GM12878 (cell line): ENCODE data around the gene EYS. TPM values are rescaled to one million over a fixed set of nuclear protein-coding genes. Genes with fewer than 3 reads are reported as not detected.

Source experiments
- ATAC-seq: fragments of 200-7000 bp; cut with Tn5 transposase; 3 replicates; pipeline ENCODE4 v1.9.1; 2020; ENCODE audit warnings: mild to moderate bottlenecking, moderate library complexity
- BruUV-seq: library from RNA; stranded (reverse); fragments of 400-500 nt; replicated peaks from 2 replicates; lab custom pipeline; 2021; lab: Mats Ljungman, UMichigan
- CTCF ChIA-PET: fragments of 300-600 bp; sonication (Branson Sonifier 250); formaldehyde crosslinking; extraction: SDS; loops from one replicate; lab custom pipeline; 2021; ENCODE audit warnings: inconsistent platforms; lab: Yijun Ruan, JAX
- POLR2A ChIA-PET: fragments of 350-600 bp; formaldehyde crosslinking; extraction: SDS; loops from one replicate; lab custom pipeline; 2021; ENCODE audit warnings: inconsistent platforms; lab: Charles Lee
- RAD21 ChIA-PET: fragments of 300-600 bp; sonication (Branson Sonifier 250); formaldehyde crosslinking; loops from one replicate; lab custom pipeline; 2023; ENCODE audit warnings: antibody characterized with exemption; ENCODE audit not compliant: unreplicated experiment; lab: Charles Lee
- SMC1A ChIA-PET: fragments of 300-600 bp; sonication (Branson Sonifier 250); formaldehyde crosslinking; loops from one replicate; lab custom pipeline; 2023; ENCODE audit not compliant: unreplicated experiment, uncharacterized antibody; lab: Charles Lee
- DNase-seq: peaks from one replicate; pipeline ENCODE4 v3.0.0-alpha.2; 2011; ENCODE audit warnings: low read depth, low spot score
- FAIRE-seq: peaks from 3 replicates; lab custom pipeline; 2011; peaks lifted over from hg19 to GRCh38; lab: Jason Lieb, UNC
- H2AFZ ChIP-seq: 2 replicates; pipeline ENCODE4 v1.6.0; 2011; ENCODE audit warnings: low read depth, low read length, control low read depth; ENCODE audit not compliant: control insufficient read depth
- H3K27ac ChIP-seq: 2 replicates; pipeline ENCODE4 v1.5.1; 2011; ENCODE audit warnings: control low read depth; ENCODE audit not compliant: control insufficient read depth, insufficient read depth
- H3K27me3 ChIP-seq, 2 experiments: replicated peaks in 1 of 2; 2 replicates each; pipeline versions ENCODE4 v1.6.0 to v1.6.1; 2011; ENCODE audit warnings: low read length in 1 of 2; ENCODE audit not compliant: control insufficient read depth in 2 of 2, insufficient read depth in 2 of 2
- H3K36me3 ChIP-seq, 2 experiments: 2 replicates each; pipeline ENCODE4 v1.5.1; 2011; ENCODE audit warnings: low read length in 1 of 2; ENCODE audit not compliant: control insufficient read depth in 2 of 2, insufficient read depth in 2 of 2
- H3K4me1 ChIP-seq: 2 replicates; pipeline ENCODE4 v1.6.1; 2011; ENCODE audit warnings: mild to moderate bottlenecking, low read length, moderate library complexity, mixed read lengths; ENCODE audit not compliant: control insufficient read depth, insufficient read depth
- H3K4me2 ChIP-seq: 2 replicates; pipeline ENCODE4 v1.6.0; 2011; ENCODE audit warnings: control low read depth; ENCODE audit not compliant: control insufficient read depth, insufficient read depth
- H3K4me3 ChIP-seq: fragments of 200-600 bp; sonication (generic); 2 replicates; pipeline ENCODE4 v1.5.1; 2016
- H3K79me2 ChIP-seq: 2 replicates; pipeline ENCODE4 v1.6.0; 2011; ENCODE audit warnings: low read length; ENCODE audit not compliant: control insufficient read depth, insufficient read depth
- H3K9ac ChIP-seq: 2 replicates; pipeline ENCODE4 v1.8.0; 2011; ENCODE audit warnings: low read length, control low read depth, mixed read lengths; ENCODE audit not compliant: control insufficient read depth, insufficient read depth
- H3K9me3 ChIP-seq: replicated peaks from 3 replicates; pipeline ENCODE4 v1.5.1; 2011; ENCODE audit warnings: mild to moderate bottlenecking, low read length; ENCODE audit not compliant: control insufficient read depth, insufficient read depth
- H4K20me1 ChIP-seq: 2 replicates; pipeline ENCODE4 v1.6.0; 2011; ENCODE audit not compliant: control insufficient read depth, insufficient read depth
- ATF3 ChIP-seq: IDR thresholded peaks from 2 replicates; pipeline ENCODE4 v1.6.1; 2011; ENCODE audit warnings: low read depth, mild to moderate bottlenecking, low read length, moderate library complexity, borderline replicate concordance; ENCODE audit errors: extremely low read depth
- ATF7 ChIP-seq: fragments of 450-650 bp; IDR thresholded peaks from 2 replicates; pipeline ENCODE4 v1.6.1; 2016; ENCODE audit warnings: low read depth, mild to moderate bottlenecking
- BACH1 ChIP-seq: fragments of 450-650 bp; IDR thresholded peaks from 2 replicates; pipeline ENCODE4 v1.6.1; 2017; ENCODE audit warnings: mild to moderate bottlenecking, borderline replicate concordance
- BHLHE40 ChIP-seq, 2 experiments: fragments of 450-650 bp in 1 of 2; IDR thresholded peaks; 2 replicates each; pipeline ENCODE4 v1.6.1; 2011 to 2017; ENCODE audit warnings: low read depth in 2 of 2, borderline replicate concordance in 1 of 2, improper control_type of control experiment in 1 of 2, low read length in 1 of 2, mild to moderate bottlenecking in 1 of 2
- FOXM1 ChIP-seq: IDR thresholded peaks from 2 replicates; pipeline ENCODE4 v1.6.1; 2012; ENCODE audit warnings: low read depth, mild to moderate bottlenecking, inconsistent platforms, low read length, moderate library complexity
- HCFC1 ChIP-seq: fragments of 150-350 bp; IDR thresholded peaks from 2 replicates; pipeline ENCODE4 v1.6.1; 2014; ENCODE audit warnings: low read length
- KAT2A ChIP-seq: conservative IDR thresholded peaks from 2 replicates; pipeline ENCODE4 v1.6.1; 2011; ENCODE audit warnings: low read depth, low read length; ENCODE audit not compliant: control insufficient read depth
- NKRF ChIP-seq: fragments of 450-650 bp; conservative IDR thresholded peaks from 2 replicates; pipeline ENCODE4 v1.6.1; 2017; ENCODE audit warnings: mild to moderate bottlenecking, moderate library complexity
- PAX8 ChIP-seq: fragments of 450-650 bp; IDR thresholded peaks from 2 replicates; pipeline ENCODE4 v1.6.1; 2017; ENCODE audit warnings: mild to moderate bottlenecking, moderate library complexity
- RBBP5 ChIP-seq: fragments of 200-600 bp; sonication (generic); conservative IDR thresholded peaks from 2 replicates; pipeline ENCODE4 v1.6.1; 2016
- RCOR1 ChIP-seq: conservative IDR thresholded peaks from 2 replicates; pipeline ENCODE4 v1.6.1; 2012; ENCODE audit warnings: low read depth, low read length, improper control_type of control experiment
- RELA ChIP-seq: fragments of 450-650 bp; IDR thresholded peaks from 2 replicates; pipeline ENCODE4 v1.8.0; 2014; ENCODE audit warnings: borderline replicate concordance; ENCODE audit not compliant: partially characterized antibody
- REST ChIP-seq: IDR thresholded peaks from 2 replicates; pipeline ENCODE4 v1.6.1; 2012; ENCODE audit warnings: mild to moderate bottlenecking, low read depth, low read length
- SIX5 ChIP-seq: IDR thresholded peaks from 2 replicates; pipeline ENCODE4 v1.6.1; 2011; ENCODE audit warnings: mild to moderate bottlenecking, low read depth, low read length, moderate library complexity; ENCODE audit not compliant: severe bottlenecking
- SP1 ChIP-seq: IDR thresholded peaks from one replicate; pipeline ENCODE4 v1.6.1; 2011; ENCODE audit warnings: low read depth, low read length
- ZBTB11 ChIP-seq: fragments of 450-650 bp; formaldehyde crosslinking; IDR thresholded peaks from 2 replicates; pipeline ENCODE4 v1.5.0; 2022; ENCODE audit warnings: mild to moderate bottlenecking, missing genetic modification characterization
- WGBS: methylation state at CpG from one replicate; pipeline ENCODE4 v1.1.6; 2016; ENCODE audit warnings: low lambda C conversion rate; ENCODE audit not compliant: insufficient replicate concordance, insufficient coverage; ENCODE audit errors: missing lambda C conversion rate; 5-methylcytosine and 5-hydroxymethylcytosine counted together
- in situ Hi-C: fragments of 300-500 bp; cut with MboI; formaldehyde crosslinking; loops from 9 replicates; pipeline ENCODE4 v1.14.3; 2018; ENCODE audit warnings: mixed read lengths
- intact Hi-C: fragments of 100-400 bp; cut with micrococcal nuclease; formaldehyde crosslinking; loops from one replicate; pipeline ENCODE4 v1.14.2; 2022; ENCODE audit not compliant: unreplicated experiment
- polyA plus RNA-seq, 11 experiments: library from polyadenylated mRNA; depleted of rRNA in 4 of 11; unstranded in 6 of 11; stranded (reverse) in 5 of 11; fragments of >200 nt; fragmentation: Nextera tagmentation in 4 of 11; fragmentation: Illumina TruSeq in 1 of 11; extraction: Ambion mirVana in 4 of 11; extraction: Trizol in 1 of 11; gene quantifications; 1 replicate in 1 of 11; 2 replicates in 10 of 11; pipeline versions ENCODE4 v1.2.1 to v1.2.3, GENCODE V29; 2011 to 2016; ENCODE audit warnings: inconsistent platforms in 2 of 11, missing spikeins in 2 of 11, low read depth in 1 of 11
- total RNA-seq, 4 experiments: library from RNA; depleted of rRNA in 3 of 4; stranded (reverse); fragments of >200 nt in 3 of 4; fragmentation: Illumina TruSeq in 1 of 4; extraction: Trizol in 1 of 4; gene quantifications; 2 replicates each; pipeline versions ENCODE4 v1.2.1 to v1.2.3, GENCODE V29; 2013 to 2021

Gene EYS
- total and polyA plus RNA-seq, 10 of the 15 experiments (the other 5 are each of a cell fraction or from before 2014, with no cell fraction given), result under 0.01 to 0.14 (median 0.02) TPM; not detected in 1

GRCh38 chr6:65570340-65570739 lies 136.7 kb downstream of the EYS start:
- intact Hi-C loops (no loop called here), in situ Hi-C loops (no loop called here)
- Histone ChIP-seq H3K27ac (no peak overlapping the region), H3K4me2 (no peak overlapping the region), H3K27me3 (no peaks in the 10 kb centered on the region), H3K36me3 (no peaks in the 10 kb centered on the region), H3K9me3 (no peaks in the 10 kb centered on the region), H3K4me3 (no peak overlapping the region), H4K20me1 (no peaks in the 10 kb centered on the region), H3K4me1 (no peaks in the 10 kb centered on the region), H3K9ac (no peak overlapping the region), H2AFZ (no peak overlapping the region), H3K79me2 (no peaks in the 10 kb centered on the region)
- FAIRE-seq (no peak), ATAC-seq (no peak), DNase-seq (no peak)
- ChIA-PET POLR2A (interaction anchor here (0.7 kb wide), 1 partner anchor 1878 kb away, joined by 3 read pairs; no protein-coding TSS in a partner anchor), SMC1A (no interaction called here), RAD21 (no interaction called here), CTCF (interaction anchor here (0.6 kb wide), 1 partner anchor 1877 kb away, joined by 3 read pairs; no protein-coding TSS in a partner anchor)
- BruUV-seq, result no TSS peak
- WGBS, result 0% methylated on average over 1 of the region's 1 CpG
- TF ChIP-seq PAX8 (no peak), ATF7 (no peak), NKRF (no peak), ATF3 (no peak), RBBP5 (no peak), FOXM1 (no peak), SIX5 (no peak), BHLHE40 (IDR thresholded peaks at IDR 0.05; ENCODE audit: borderline replicate concordance in 1 of 2, low read depth in 2 of 2, low read length in 1 of 2) (no peak), SP1 (no peak), HCFC1 (no peak), ZBTB11 (CRISPR knock-in tag) (no peak), RCOR1 (no peak), BACH1 (no peak), RELA (no peak), REST (no peak), KAT2A (no peak)
